GM18502 (cell line): ENCODE data around the gene TTC23.

Source experiments
- ATAC-seq: cut with Tn5 transposase; IDR thresholded peaks from one replicate; pipeline ENCODE4 v1.9.1; 2021; ENCODE audit warnings: mild to moderate bottlenecking; ENCODE audit not compliant: unreplicated experiment, poor library complexity

TTC23 gene

DNA sequence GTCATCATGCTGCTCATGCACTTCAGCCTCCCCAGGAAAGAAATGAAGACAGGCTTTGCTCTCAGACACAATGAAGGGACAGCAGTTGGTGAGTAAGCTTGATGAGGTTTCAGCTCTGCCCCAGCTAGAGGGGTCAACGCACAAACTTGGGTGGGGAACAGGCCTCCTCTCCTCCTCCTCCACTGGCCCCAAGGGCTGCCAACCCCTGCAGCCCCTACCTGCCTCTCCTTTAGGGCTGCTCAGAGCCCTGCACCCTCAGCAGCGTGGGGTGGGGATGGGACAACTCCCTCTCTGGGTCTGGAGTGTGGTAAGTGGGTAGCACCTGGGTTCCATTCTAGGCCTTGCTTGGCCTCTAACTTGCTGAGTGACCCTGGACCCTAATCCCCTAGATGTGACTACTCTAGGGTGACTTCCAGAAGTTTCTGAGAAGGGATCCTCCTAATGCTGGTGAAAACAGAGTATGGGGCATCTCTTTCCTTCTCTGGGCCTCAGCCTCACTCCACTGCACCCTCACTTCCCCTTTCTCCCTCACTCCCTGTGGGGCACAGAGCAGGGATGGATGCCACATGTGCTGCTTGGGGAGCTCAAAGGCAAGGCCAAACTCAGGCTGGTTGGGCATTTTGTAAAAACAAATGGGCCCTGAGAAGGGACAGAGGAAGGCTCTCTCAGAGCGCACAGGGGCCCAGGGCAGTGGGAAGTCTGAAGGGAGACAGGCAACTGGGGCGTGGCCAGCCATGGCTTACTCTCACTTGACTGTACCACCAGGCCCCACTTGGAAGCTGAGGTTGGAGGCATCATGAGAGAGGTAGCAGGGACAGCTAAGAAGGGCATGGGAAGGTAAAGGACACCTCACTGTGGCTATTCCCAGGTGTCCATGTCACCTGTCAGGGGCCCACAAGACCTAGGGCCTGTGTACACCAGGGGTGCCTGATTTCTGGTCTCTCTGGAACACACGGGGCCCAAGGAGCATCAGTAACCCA is 80.5 kb downstream of the TTC23 start:
- peak; percentile 53 for ATAC-seq

DNA sequence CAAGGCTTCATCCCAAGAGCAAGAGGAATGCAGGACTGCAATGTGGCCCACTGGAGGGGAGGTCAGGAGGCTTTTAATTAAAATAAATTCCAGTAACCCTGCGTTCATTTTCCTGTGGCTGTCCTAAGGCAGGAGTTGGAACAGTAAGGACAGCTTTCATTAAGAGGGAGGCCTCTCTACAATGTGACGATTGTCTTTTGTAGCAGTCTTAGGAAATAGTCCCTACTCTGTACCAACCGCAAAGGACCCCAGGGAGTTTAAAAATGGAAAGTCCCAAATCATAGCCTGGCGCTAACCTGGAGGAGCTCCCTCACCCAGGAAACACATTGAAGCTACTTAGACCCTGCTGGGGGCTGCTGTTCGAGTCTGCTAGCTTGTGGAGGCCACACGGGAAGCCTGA is 81.7 kb downstream of the TTC23 start:
- peak; percentile 61 for ATAC-seq

DNA sequence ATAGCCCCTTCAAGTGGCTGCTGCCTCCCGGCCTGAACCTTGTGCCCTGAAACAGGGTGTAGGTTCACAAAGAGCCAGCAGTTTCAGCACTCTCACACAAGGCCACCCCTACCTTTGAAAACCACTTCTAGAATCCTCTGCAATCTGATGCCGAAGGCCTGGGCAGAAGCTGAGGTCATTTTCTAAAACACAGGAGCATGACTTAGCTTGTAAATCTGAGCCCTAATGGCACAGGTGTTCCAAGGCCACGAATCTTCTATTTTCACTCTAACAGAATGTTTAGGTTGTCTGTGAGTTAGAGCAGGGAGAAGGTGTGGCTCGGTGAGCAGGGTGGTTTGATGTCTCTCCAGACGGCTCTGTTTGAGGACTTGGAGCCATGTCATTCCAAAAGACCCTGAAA is 82.2 kb downstream of the TTC23 start:
- peak; percentile 9 for ATAC-seq

DNA sequence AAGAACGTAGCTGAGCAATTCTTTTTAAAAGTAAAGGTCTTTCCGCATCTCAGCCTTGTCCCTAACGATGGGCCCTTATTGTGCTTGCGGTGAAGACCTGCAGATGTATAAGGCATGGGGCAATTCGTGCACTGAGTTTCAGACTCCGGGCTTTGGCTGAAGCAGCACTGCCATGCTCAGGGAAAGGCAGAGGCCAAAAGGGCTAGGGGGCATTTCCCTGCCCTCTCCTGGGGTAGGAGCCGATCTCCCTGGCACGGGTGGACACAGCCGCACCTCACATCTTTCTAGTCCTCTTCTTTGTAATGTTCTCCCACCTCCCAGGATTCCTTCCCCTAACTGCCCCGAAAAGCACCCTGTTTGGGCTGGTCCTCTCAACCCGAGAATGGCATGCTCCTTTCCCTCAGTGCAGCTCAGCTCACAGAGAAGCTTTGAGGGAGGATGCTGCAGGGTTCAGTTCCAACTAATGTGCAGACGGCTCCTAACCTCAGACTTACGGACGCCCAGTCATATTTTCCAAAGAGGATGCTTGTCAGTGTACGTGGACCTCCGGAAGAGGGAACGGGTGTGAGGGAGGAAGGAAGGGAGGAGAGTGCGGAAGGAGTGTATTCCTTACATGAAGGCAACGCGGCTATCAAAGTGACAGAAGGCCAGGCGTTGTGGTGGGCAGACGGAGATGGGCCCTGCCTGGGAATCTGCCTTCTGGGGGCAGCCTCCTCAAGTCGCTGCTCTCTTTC is 83.3 kb downstream of the TTC23 start:
- no peak for ATAC-seq

DNA sequence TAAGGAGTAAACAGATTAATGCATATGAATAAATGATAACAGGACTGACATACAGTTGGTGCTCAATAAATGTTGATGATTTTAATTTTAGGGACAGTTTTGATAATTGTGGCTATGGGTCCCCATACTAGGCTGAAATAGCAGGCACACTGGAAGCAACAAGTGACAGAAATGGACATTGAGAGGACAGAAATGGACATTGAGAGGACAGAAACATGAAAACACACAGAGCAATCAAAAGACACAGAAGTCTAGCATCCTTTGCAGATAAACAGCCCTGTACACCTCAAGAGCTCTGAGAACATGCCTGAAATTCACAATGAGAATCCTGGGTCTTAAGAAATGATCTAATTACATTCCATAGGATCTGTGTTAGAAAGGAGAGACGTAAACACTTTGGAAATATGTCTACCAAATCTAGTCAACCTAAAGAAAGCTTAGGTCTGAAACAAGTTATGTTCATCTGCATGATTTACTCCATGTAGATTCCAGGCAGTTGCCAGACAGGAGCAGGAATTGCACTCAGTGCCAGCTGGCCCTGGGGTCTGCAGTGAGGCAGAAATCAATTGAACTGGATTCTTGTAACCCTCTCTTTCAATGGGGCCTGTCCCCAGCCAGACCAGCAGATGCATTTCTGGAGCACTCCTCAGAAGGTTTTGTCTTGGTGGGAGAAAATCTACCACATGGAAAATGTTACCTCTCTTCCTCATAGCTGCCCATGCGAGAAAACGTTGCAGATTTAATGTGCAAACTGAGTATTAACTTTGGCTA is 84.2 kb downstream of the TTC23 start:
- no peak for ATAC-seq

DNA sequence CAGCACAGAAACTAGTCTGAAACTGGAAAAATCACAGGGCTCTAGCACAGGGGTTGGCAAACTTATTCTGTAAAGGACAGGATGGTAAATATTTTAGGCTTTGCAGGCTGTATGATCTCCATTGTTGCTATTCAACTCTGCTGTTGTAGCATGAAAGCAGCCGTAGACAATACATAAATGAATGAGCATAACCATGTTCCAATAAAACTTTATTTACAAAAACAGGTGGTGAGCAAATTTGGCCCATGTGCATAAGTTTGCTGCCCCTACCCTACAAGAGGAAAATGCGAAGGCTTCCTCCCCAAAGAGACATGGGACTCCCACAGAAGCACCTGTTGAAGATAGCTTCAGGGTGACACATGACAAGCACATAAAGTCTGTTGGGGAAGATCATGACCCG is 85.3 kb downstream of the TTC23 start:
- no peak for ATAC-seq

DNA sequence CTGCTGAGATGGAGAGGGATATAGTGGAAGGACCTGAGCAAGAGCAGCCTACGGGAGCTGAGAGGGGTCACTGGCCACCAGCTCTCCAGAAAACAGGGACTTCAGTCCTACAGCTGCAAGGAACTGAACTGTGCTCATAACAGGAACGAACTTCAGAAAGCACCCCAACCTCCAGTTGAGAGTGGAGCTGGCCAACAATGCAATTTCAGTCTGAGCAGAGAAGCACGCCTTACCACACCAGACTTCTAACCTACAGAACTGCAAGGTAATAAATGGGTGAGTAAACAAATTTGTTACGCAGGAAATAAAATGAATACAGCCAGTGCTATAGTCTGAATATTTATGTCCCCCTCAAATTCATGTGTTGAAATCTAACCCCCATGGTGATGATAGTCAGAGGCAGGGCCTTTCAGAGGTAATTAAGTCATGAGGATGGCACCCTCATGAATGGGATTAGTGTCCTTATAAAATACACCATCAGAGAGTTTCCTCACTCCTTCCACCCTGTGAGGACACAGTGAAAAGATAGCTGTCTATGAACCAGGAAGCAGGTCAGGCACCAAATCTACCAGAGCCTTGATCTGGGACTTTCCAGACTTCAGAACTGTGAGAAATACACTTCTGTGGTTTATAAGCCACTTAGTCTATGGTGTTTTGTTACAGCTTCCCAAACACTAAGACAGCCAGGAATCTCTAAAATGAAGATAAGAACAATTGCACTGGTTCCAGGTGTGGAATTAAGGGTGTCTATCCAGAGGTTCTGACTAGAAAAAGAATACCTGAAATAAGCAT is 85.9 kb downstream of the TTC23 start:
- no peak for ATAC-seq

DNA sequence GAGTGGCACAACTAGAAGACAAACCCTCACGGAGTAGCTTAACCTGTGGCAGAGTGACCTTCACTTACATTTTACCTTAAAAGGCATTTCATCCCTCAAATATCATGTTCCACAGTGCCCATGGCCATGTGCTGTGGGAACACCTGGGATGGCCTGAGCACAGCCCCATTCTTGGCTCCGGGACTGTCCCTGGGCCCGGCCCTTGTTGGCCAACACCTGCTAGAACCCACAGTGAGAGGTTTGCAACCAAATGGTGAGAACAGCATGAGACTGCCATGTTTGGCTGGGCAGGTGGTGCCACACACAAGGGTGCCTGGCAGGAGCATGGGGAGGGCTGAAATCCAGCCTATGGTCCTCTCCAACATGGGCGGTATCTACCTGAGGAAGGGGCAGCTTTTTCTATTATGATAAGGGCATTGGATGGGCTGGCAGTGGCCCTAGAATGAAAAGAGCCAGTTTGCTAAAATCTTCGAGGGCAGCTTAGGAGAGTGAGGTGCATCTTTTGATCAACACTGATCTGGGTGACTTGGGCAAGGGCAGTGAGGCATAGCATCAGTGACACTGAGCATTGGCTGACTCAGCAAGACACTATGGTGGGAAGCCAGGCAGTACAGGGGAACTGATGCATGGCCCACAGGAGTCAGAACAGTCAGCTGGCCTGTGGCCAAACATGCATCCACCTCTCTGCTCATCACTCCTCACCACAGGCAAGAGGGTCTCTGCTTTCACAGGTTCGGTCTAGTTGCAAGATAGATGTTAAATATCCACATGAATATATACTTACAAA is 90.6 kb downstream of the TTC23 start:
- no peak for ATAC-seq

DNA sequence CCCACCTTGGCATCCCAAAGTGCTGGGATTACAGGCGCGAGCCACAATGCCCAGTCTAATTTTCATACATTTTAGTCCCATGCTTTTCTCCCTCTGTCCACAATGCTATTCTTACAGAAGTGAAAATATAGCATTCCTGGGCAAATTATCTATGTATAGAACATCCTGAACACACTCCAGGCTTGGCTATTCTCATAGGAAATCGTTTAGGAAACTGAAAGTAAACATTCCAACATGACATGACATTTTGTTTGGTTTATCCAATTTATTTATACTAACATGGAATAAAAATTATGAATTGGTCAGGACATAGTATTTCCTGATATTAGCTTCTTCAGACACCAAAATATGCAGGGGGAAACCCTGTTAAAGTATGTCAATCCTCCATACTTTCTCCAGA is 91.9 kb downstream of the TTC23 start:
- ATAC-seq = no peak

DNA sequence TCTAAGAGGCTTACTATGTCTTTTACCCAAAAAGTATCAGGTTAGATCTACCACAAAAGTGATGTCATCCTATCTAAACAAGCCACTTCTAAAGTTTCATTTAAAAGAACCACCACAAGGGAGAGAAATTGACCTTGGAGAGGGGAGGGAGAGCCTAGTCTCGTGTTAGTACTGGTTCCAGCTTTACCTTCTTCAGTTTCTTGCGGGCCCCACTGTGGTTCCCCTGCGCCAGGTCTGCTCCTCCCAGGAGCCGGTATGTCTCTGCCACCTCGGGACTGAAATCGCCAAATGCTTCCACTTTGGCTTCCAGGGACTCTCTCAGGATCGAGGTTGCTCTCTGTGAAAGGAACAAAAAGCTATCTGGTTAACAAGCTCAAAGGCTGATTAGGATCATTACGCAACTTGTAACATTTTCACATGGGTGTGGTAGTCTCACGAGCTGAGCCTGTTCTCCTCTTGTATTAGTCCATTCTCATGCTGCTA is 93.4 kb downstream of the TTC23 start:
- ATAC-seq = no peak

DNA sequence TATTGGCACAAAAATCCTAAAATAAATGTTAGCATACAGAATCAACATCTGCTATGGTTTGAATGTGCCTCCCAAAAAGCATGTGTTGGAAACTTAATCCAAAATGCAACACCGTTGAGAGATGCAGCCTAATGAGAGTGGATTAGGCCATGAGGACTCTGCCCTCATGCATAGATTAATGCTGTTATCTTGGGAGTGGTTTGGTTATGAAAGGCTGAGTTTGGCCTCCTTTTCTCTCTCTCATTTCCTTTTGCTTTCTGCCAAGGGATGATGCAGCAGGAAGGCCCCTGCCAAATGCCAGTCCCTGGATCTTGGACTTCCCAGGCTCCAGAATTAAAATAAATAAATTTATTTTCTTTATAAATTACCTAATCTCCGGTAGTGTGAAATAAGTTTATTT is 95.1 kb downstream of the TTC23 start:
- ATAC-seq = no peak

DNA sequence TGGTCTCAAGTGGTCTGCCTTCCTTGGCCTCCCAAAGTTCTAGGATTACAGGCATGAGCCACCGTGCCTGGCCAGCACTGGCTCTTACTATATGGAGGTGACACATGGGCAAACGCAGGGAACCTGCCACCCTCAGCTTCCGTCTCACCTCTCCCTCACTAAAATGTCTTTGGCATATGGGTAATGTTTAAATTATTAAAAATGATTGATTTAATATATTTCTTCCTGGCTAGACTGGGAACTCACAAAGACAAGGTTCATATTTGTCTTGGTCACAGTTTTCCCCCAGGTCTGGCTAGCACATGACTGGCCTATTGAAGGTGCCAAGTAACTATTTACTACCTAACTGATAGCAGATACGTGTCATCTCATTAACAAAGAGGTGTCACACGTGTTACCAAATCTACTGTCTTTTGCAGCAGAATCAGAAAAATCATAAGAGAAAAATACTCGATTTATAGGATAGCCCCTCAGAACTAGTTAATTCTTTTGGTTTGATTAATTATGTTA is 96.3 kb downstream of the TTC23 start:
- ATAC-seq = no peak

DNA sequence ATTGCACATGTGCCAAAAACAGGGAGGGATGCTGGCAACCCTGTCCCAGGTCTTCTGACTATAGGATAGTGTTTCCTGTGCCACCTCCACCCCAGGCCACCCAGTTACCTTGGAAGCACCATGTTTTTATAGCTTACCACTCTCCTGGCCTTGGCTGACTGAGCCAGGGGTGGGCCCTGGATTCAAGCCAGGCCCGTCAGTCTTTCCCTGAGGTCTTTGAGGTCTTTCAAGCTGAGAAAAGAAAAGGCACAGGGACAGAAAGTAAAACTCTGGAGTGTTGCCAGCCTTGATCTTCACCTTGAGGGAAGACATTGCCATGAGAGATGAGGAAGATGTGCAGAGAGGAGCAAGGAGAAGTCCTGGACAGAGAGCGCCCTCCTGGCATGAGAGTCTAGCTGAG is 98.2 kb downstream of the TTC23 start:
- no peak for ATAC-seq

DNA sequence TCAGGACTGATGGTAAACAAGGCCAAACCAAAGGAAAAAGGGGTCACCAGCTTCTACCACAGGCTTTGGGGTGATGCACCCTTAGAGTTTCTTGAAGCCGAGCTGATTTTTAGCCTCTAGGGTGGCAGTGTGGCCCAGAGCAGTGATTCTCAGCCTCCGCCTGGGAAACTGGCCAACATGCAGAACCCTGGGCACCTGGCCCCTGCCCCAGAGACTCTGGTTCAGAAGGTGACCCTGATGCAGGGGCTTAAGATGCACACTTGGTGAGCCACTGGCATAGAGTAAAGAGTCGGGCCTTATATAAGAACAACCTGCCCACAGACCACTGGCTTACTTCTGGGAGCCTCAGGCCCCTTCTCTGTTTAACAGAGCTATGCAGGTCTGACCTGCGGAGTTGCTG is 100.0 kb downstream of the TTC23 start:
- no peak for ATAC-seq

DNA sequence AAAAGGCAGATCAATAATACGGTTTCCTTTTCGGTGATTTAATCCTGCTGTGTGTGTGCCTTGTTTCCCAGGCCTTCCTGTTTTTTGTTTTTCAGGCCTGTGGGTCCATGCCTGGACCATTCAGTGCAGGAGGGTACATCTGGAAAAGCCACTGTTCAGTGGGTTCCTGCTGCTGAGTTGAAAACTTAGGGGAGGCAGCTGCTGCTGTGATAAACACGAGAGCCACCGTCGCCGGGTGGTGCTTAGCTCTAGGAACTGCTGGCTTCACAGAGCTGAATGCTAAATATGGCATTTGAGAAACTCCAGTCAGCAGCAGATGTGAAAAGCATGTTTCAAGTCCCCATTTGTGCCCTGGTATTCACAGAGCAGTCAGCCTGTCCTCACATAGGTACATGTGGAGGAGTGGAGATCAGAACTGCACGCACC is 100.5 kb downstream of the TTC23 start:
- ATAC-seq = no peak

DNA sequence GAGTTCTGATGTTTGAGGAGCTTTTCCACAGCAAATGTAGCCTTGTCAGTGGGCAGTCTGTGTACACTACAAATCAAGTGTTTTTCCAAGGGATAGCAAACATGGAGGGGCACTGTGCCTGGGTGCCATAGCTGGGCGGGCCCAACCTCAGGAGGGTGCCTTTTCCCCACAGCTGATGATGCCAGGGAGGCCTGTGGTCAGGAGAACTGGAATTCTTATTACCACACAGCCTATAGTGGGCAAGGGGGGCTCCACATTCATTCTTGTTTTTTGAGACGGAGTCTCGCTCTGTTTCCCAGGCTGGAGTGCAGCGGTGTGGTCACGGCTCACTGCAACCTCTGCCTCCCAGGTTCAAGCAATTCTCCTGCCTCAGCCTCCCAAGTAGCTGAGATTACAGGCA is 102.7 kb downstream of the TTC23 start:
- ATAC-seq = no peak

DNA sequence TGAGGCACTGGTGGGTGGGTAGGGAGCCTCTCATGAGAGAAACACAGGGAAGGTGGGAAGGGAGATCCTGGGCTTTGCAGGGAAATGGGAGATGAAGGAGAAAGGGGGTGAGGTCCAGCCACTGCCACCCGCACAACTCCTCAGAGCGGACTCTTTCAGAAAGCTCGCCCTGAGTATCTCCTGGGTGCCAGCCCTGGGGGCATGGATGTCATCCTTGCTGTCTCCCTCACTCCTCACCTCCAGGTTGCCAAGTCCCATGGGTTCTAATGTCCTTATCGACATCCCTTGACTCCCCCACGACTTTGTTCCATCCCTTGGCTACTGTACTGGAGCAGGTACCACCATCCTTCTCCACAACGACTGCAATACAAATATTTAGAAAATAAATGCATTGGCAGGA is 103.6 kb downstream of the TTC23 start:
- no peak for ATAC-seq

DNA sequence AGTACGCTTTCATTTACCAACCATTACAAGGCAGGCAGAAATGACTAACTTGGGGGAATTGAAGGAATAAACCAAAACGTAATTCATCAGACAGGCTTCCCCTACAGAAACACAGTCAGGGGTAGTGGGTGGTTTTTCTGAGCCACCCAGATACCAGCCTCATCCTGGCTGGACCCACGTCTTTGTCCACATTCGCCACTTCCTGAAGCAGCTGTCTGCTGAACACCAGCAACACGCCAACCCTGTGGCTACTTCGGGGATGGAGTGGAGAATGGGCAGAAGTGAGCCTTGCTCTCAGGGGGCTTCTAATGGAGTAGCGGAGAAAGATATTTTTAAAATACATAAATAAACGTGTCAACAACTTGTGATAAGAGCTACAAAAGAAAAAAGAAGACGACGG is 104.4 kb downstream of the TTC23 start:
- no peak for ATAC-seq
